ENCODE data around the gene CD22.

The CD22 gene

GRCh38 chr19:35315883-35316282 is 13.1 kb upstream of the CD22 start:
- no peak for DNase-seq

GRCh38 chr19:35316560-35316959 is 12.4 kb upstream of the CD22 start:
- DNase-seq = no peak

- no peak for DNase-seq
These were observed 11.4 kb upstream of the CD22 start for GRCh38 chr19:35317464-35318043.

- peak; percentile 15 for DNase-seq
These were observed 10.1 kb upstream of the CD22 start for GRCh38 chr19:35318679-35319448.

- DNase-seq = no peak
These were observed 8.8 kb upstream of the CD22 start for GRCh38 chr19:35320065-35320713.

- DNase-seq = no peak
These were observed 7.7 kb upstream of the CD22 start for GRCh38 chr19:35321291-35321690.

GRCh38 chr19:35322014-35322413 is 7.0 kb upstream of the CD22 start:
- no peak for DNase-seq

GRCh38 chr19:35327642-35328041 is 1.3 kb upstream of the CD22 start:
- no peak for DNase-seq

- no peak for DNase-seq
These were observed 336 bp downstream of the CD22 start for GRCh38 chr19:35329323-35329722.

- no peak for DNase-seq
These were observed 1.5 kb downstream of the CD22 start for GRCh38 chr19:35330475-35330874.

GRCh38 chr19:35331551-35332214 is 2.7 kb downstream of the CD22 start:
- DNase-seq = no peak

GRCh38 chr19:35332817-35333216 is 3.8 kb downstream of the CD22 start:
- no peak for DNase-seq

GRCh38 chr19:35334144-35334753 is 5.3 kb downstream of the CD22 start:
- DNase-seq = no peak

GRCh38 chr19:35336166-35336955 is 7.4 kb downstream of the CD22 start:
- no peak for DNase-seq

GRCh38 chr19:35337097-35337983 is 8.4 kb downstream of the CD22 start:
- DNase-seq = no peak

- no peak for DNase-seq
These were observed 9.0 kb downstream of the CD22 start for GRCh38 chr19:35337984-35338296.

- DNase-seq = no peak
These were observed 11.4 kb downstream of the CD22 start for GRCh38 chr19:35340431-35340830.

- DNase-seq = no peak
These were observed 12.0 kb downstream of the CD22 start for GRCh38 chr19:35341006-35341405.

- DNase-seq = no peak
These were observed 12.7 kb downstream of the CD22 start for GRCh38 chr19:35341565-35342225.

GRCh38 chr19:35342430-35342829 is 13.4 kb downstream of the CD22 start:
- DNase-seq = no peak

- DNase-seq = no peak
These were observed 15.6 kb downstream of the CD22 start for GRCh38 chr19:35344511-35345031.

Measured in fibroblast of skin of right quadriceps (primary cell).